D721Med (cell line): ENCODE measurements around the gene EEF2.

ENCODE experiments used
- DNase-seq: peaks from one replicate; pipeline ENCODE4 v3.0.0; 2011; ENCODE audit warnings: low spot score; ENCODE audit not compliant: insufficient read length
- FAIRE-seq: peaks from 2 replicates; lab custom pipeline; 2011; peaks lifted over from hg19 to GRCh38; lab: Jason Lieb, UNC
- CTCF ChIP-seq: IDR thresholded peaks from 2 replicates; pipeline ENCODE4 v1.5.1; 2012; ENCODE audit warnings: mild to moderate bottlenecking, control low read depth; ENCODE audit not compliant: insufficient read depth; ENCODE audit errors: missing control alignments

The EEF2 gene

GRCh38 chr19:3982701-3983541 is 2.3 kb downstream of the EEF2 start:
- FAIRE-seq (no peak), DNase-seq (peak; percentile 21)
- TF ChIP-seq CTCF = no peak

GRCh38 chr19:3981736-3982681 is 3.3 kb downstream of the EEF2 start:
- no peak for TF ChIP-seq CTCF
- FAIRE-seq (no peak), DNase-seq (peak; percentile 17)

GRCh38 chr19:3981373-3981735 is 3.9 kb downstream of the EEF2 start:
- DNase-seq (no peak), FAIRE-seq (no peak)
- no peak for TF ChIP-seq CTCF

- DNase-seq = peak; percentile 23
- no peak for FAIRE-seq
- no peak for TF ChIP-seq CTCF
Observed at GRCh38 chr19:3980353-3981251, 4.7 kb downstream of the EEF2 start.

- FAIRE-seq = no peak
- TF ChIP-seq CTCF = no peak
- peak; percentile 17 for DNase-seq
Observed at GRCh38 chr19:3979674-3980352, 5.5 kb downstream of the EEF2 start.

GRCh38 chr19:3979289-3979673 is 6.0 kb downstream of the EEF2 start:
- no peak for TF ChIP-seq CTCF
- FAIRE-seq (no peak), DNase-seq (peak; percentile 10)
